ENCODE results near the gene PHC2. TPM values are rescaled to one million over a fixed set of nuclear protein-coding genes. Genes with fewer than 3 reads are reported as not detected.

PHC2 gene
- total and polyA plus RNA-seq, 3 donors from 2014 or later: 121 to 178 (median 130) TPM

DNA sequence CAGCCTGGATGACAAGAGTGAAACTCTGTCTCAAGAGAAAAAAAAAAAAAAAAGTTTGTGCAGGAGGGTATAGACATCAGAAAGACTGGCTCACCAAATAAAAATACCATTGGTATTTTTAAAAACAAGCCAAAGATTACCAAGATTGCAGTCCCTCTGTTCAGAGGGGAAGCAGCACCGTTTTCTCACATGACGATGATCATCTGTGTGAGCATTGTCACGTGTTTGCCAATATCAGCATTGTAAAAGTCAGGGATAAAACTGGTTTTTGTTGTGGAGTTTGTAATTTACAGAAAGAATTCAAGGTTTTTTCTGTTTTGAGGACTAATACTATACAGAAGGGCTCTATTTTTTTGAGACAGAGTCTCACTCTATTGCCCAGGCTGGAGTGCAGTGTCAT lies 148.1 kb downstream of the PHC2 start:
- intact Hi-C loops (cut with DNase I; ENCODE audit: low total_unique reads): no loop called here
- Histone ChIP-seq H3K27me3 (no peaks in the 10 kb centered on the region), H3K4me1 (no peaks in the 10 kb centered on the region), H3K36me3 (ENCODE audit: low read depth, missing control alignments) (no peaks in the 10 kb centered on the region), H3K9me3 (no peaks in the 10 kb centered on the region), H3K4me3 (no peak overlapping the region), H3K27ac (no peak overlapping the region)
- DNase-seq: no peak
- WGBS, 2 donors: 81 to 90% methylated on average over 3 of the region's 3 CpGs
- no peak for TF ChIP-seq POLR2A (IDR thresholded peaks at IDR 0.05)
- TF ChIP-seq, protein P1, sequence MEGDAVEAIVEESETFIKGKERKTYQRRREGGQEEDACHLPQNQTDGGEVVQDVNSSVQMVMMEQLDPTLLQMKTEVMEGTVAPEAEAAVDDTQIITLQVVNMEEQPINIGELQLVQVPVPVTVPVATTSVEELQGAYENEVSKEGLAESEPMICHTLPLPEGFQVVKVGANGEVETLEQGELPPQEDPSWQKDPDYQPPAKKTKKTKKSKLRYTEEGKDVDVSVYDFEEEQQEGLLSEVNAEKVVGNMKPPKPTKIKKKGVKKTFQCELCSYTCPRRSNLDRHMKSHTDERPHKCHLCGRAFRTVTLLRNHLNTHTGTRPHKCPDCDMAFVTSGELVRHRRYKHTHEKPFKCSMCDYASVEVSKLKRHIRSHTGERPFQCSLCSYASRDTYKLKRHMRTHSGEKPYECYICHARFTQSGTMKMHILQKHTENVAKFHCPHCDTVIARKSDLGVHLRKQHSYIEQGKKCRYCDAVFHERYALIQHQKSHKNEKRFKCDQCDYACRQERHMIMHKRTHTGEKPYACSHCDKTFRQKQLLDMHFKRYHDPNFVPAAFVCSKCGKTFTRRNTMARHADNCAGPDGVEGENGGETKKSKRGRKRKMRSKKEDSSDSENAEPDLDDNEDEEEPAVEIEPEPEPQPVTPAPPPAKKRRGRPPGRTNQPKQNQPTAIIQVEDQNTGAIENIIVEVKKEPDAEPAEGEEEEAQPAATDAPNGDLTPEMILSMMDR (IDR thresholded peaks at IDR 0.05): no peak

DNA sequence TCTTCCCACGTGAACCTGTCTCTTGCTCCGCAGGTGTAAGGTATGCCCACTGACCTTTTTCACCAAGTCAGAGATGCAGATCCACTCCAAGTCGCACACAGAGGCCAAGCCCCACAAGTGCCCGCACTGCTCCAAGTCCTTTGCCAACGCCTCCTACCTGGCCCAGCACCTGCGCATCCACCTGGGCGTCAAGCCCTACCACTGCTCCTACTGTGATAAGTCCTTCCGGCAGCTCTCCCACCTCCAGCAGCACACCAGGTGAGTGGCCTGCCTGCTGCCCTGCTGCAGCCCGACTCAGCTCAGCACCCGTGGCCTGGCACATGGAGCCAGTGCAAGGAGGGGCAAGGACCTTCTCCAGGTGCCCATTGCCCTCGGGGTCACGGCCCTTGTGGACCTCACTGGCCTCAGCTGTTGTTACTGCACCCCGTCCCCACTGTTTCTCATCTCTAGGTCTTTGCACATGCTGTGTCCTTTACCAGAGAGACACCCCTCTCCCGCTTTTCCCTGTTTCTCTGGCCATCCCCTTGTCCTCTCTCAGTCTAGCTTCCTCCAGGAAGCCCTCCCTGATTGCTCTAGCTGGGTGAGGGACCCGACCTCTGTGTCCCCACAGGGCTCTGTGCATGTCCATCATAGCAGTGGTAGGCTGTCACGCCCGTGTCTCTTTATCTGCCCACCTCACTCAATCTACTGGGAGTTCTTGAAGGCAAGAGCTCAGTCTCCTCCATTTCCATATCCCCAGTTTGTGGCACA lies 149.2 kb downstream of the PHC2 start:
- intact Hi-C loops (cut with DNase I; ENCODE audit: low total_unique reads): no loop called here
- no peaks in the 10 kb centered on the region for H3K27me3 ChIP-seq
- H3K36me3 ChIP-seq (ENCODE audit: low read depth, missing control alignments): no peaks in the 10 kb centered on the region
- no peaks in the 10 kb centered on the region for H3K9me3 ChIP-seq
- H3K4me3 ChIP-seq: no peak overlapping the region
- no peak overlapping the region for H3K27ac ChIP-seq
- DNase-seq: no peak
- 94 to 96% methylated on average over 13 to 15 of the region's 17 CpGs for WGBS, 2 donors
- no peak for TF ChIP-seq POLR2A (IDR thresholded peaks at IDR 0.05)
- TF ChIP-seq, protein P1 (IDR thresholded peaks at IDR 0.05): no peak
- no peaks in the 10 kb centered on the region for H3K4me1 ChIP-seq

DNA sequence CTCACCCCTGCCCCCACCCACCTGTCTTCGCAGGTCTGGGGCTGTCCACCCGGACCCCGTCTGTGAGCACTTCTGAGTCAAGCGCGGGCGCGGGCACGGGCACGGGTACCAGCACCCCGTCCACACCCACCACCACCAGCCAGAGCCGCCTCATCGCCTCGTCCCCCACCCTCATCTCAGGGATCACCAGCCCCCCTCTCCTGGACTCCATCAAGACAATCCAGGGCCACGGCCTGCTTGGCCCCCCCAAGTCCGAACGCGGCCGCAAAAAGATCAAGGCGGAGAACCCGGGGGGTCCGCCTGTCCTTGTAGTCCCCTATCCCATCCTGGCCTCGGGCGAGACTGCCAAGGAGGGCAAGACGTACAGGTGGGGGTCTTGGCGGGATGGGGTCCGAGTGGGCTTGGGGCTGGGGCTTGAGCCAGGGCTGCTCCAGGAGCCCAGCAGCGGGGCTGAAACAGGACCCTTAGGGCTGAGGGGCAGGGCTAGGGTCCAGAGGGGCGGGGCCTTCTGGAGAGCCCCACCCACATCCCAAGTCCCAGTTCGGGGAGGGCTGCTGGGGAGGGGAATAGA lies 150.7 kb downstream of the PHC2 start:
- DNase-seq: no peak
- H3K36me3 ChIP-seq (ENCODE audit: low read depth, missing control alignments): no peaks in the 10 kb centered on the region

DNA sequence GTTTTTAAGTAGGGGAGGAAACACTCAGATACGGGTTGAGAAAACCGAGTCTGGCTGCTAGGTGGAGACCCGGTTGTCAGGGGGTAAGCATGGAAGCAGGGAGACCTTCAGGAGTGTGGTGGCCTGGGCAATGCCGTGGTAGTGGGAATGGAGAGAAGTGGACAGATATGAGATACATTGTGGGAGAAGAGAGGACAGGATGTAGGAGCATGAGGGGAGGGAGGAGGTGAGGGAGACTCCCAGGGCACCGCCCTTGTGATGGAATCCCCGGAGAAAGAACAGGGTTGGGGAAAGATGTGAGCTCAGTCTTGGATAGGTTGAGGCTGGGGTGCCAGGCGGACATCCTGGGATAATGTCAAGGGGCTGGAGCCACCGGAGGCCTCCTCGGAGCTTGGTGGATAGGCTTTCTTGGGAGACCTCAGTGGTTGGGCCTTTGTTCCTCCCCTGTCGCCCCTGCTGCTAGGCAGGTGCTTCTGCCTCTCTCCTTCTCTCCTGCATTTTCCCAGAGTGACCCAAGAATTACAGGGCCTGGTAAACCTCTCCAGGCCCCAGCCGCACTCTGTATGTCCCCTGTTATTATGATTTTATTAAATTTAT lies 153.3 kb downstream of the PHC2 start:
- WGBS, 2 donors: 90 to 92% methylated on average over 8 to 11 of the region's 11 CpGs
- H3K27ac ChIP-seq: no peak overlapping the region
- TF ChIP-seq, protein P1 (IDR thresholded peaks at IDR 0.05): no peak
- TF ChIP-seq POLR2A (IDR thresholded peaks at IDR 0.05): no peak
- H3K9me3 ChIP-seq: no peaks in the 10 kb centered on the region
- H3K36me3 ChIP-seq (ENCODE audit: low read depth, missing control alignments): no peaks in the 10 kb centered on the region
- H3K4me3 ChIP-seq: no peak overlapping the region
- H3K4me1 ChIP-seq: no peaks in the 10 kb centered on the region
- no peaks in the 10 kb centered on the region for H3K27me3 ChIP-seq
- DNase-seq: no peak
- intact Hi-C loops (cut with DNase I; ENCODE audit: low total_unique reads): no loop called here

More for the DNA sequence above, 150.7 kb downstream of the PHC2 start:
- no peak overlapping the region for H3K4me3 ChIP-seq
- intact Hi-C loops (cut with DNase I; ENCODE audit: low total_unique reads): no loop called here
- WGBS, 2 donors: 79% methylated on average over 13 to 28 of the region's 29 CpGs
- H3K4me1 ChIP-seq: no peaks in the 10 kb centered on the region
- H3K9me3 ChIP-seq: no peaks in the 10 kb centered on the region
- TF ChIP-seq POLR2A (IDR thresholded peaks at IDR 0.05): no peak
- TF ChIP-seq, protein P1 (IDR thresholded peaks at IDR 0.05): no peak
- no peaks in the 10 kb centered on the region for H3K27me3 ChIP-seq
- H3K27ac ChIP-seq: no peak overlapping the region
